Heart left ventricle (tissue), 16 donors: ENCODE data around the gene KRR1. TPM values are rescaled to one million over a fixed set of nuclear protein-coding genes. Genes with fewer than 3 reads are reported as not detected.

ENCODE experiments used
- ATAC-seq, 4 donors: fragments of 200-7000 bp; cut with Tn5 transposase; one replicate each; pipeline ENCODE4 v1.9.1; 2020 to 2022; ENCODE audit warnings: moderate library complexity in 4 of 4, mild to moderate bottlenecking in 3 of 4, moderate number of reproducible peaks in 1 of 4
- DNase-seq, 5 donors: peaks; one replicate each; pipeline ENCODE4 v3.0.0-alpha.2; 2020
- H3K27ac ChIP-seq, 12 donors: fragments of 200-600 bp; sonication (generic) in 4 of 12; one replicate each; pipeline versions ENCODE4 v1.5.0 to v1.8.0; 2016 to 2022; ENCODE audit warnings: mild to moderate bottlenecking in 2 of 12
- H3K27me3 ChIP-seq, 9 donors: fragments of 200-600 bp; sonication (generic) in 2 of 9; one replicate each; pipeline versions ENCODE4 v1.5.1 to v1.8.0; 2016 to 2022; ENCODE audit warnings: mild to moderate bottlenecking in 3 of 9
- H3K36me3 ChIP-seq, 9 donors: fragments of 200-600 bp; sonication (generic) in 2 of 9; one replicate each; pipeline versions ENCODE4 v1.5.0 to v1.8.0; 2018 to 2022; ENCODE audit warnings: mild to moderate bottlenecking in 2 of 9
- H3K4me1 ChIP-seq, 12 donors: fragments of 200-600 bp; sonication (generic) in 4 of 12; one replicate each; pipeline versions ENCODE4 v1.5.0 to v1.8.0; 2016 to 2022; ENCODE audit warnings: mild to moderate bottlenecking in 3 of 12
- H3K4me3 ChIP-seq, 12 donors: fragments of 200-600 bp; sonication (generic) in 4 of 12; one replicate each; pipeline versions ENCODE4 v1.5.0 to v1.8.0; 2017 to 2022; ENCODE audit warnings: mild to moderate bottlenecking in 9 of 12, moderate library complexity in 4 of 12
- H3K9me3 ChIP-seq, 12 donors: fragments of 200-600 bp; sonication (generic) in 4 of 12; one replicate each; pipeline versions ENCODE4 v1.5.0 to v1.8.0; 2016 to 2022; ENCODE audit warnings: mild to moderate bottlenecking in 1 of 12
- CTCF ChIP-seq, 12 donors: fragments of 200-600 bp; sonication (generic) in 4 of 12; IDR thresholded peaks; one replicate each; pipeline versions ENCODE4 v1.5.0 to v1.8.0; 2018 to 2022; ENCODE audit warnings: antibody characterized with exemption in 12 of 12, mild to moderate bottlenecking in 5 of 12
- POLR2A ChIP-seq, 2 donors: fragments of 450-650 bp; IDR thresholded peaks; one replicate each; pipeline ENCODE4 v1.6.1; 2017; ENCODE audit warnings: antibody characterized with exemption in 2 of 2, mild to moderate bottlenecking in 2 of 2, moderate library complexity in 2 of 2
- WGBS, 4 donors: extraction: QIAGEN DNeasy Blood & Tissue Kit in 2 of 4; methylation state at CpG; one replicate each; pipeline versions ENCODE4 v1.1.5 to v1.1.7; 2013 to 2018; 5-methylcytosine and 5-hydroxymethylcytosine counted together
- intact Hi-C, 10 donors: fragments of 100-400 bp; cut with DNase I; formaldehyde crosslinking; loops; one replicate each; pipeline versions ENCODE4 v1.11.1 to v1.14.2; 2022
- polyA plus RNA-seq, 2 donors: library from polyadenylated mRNA; stranded (reverse); fragments of 200-250 nt; gene quantifications; one replicate each; pipeline ENCODE4 v1.2.3, GENCODE V29; 2013
- total RNA-seq, 9 donors: library from RNA; depleted of rRNA in 2 of 9; stranded (reverse); fragments of >200 nt in 2 of 9; fragmentation: NEBNext Ultra II Directional in 3 of 9; extraction: Animal tissue kit (Norgen Biotek cat#: 25700) in 3 of 9; gene quantifications; one replicate each; pipeline versions ENCODE4 v1.1.0 to v1.2.4, GENCODE V29; 2016 to 2023
- donor health status: ischemic (EF 13 %, LVEDD 7.1; RV severe dilation, severe dysfunction).
- donor health status: healthy with polysubstance abuse.
- donor health status: DM: no; HTN: yes; CAD: no.
- donor health status: DM: no; HTN: no; CAD: no.
- donor health status: ischemic (EF 25% LVEDD 6.9; RV normal size, moderate dysfunction).
- donor health status: ischemic (EF 25% LVEDD 5.7; RV mildly dilated, moderate dysfunction).
- donor health status: healthy.
- donor health status: DM: yes; HTN: yes; CAD: no.
- donor health status: ischemic (EF 35%, LVEDD 5.7; RV mildly dilated, moderate dysfunction).
- donor health status: nonischemic (EF 11% LVEDD 7.7; RV severe dilation, severe dysfunction).
- donor health status: DM: yes; HTN: yes; CAD: no.
- donor health status: PGD.
- donor health status: ischemic (EF 29% LVEDD 5.4; RV normal size, mild dysfunction).
- donor health status: nonischemic (EF 23%, LVEDD 6.1; RV moderate dilation, normal function).

The KRR1 gene
- total and polyA plus RNA-seq, 11 donors: 9.3 to 42.6 (median 30.5) TPM

DNA sequence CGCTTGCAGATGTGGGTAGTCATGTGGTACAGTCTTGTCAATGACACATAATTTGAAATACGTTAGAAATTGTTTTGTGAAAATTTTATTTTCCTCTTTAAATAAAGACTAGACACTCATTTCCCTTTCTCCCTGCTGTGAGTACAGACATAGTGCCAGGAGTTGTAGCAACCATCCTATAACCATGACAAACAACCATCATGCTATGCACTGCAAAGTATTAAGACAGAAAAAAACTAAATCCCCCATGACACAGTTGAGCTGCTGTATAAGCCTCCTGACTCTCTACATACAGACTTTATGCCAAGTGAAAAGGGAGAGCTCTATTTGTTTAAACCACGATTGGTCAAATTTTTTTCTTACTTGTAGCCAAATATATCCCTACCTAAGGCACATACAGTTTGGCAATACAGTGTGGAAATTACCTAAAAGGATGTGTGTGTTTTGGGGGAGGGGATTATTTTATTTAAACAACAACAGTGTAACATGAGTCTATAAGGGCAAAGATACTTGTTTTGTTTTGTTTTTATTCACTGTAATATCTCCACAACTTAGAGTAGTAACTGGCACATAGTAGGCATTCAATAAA, 45.0 kb upstream of the KRR1 start:
- peaks cover 0 to 21% (median 3%) of the 10 kb centered on the region in 12 donors for H3K4me1 ChIP-seq
- no peak overlapping the region for H3K4me3 ChIP-seq
- TF ChIP-seq POLR2A (IDR thresholded peaks at IDR 0.05) (no peak), CTCF (IDR thresholded peaks at IDR 0.05) (no peak)
- 46 to 59% (median 50%) methylated on average over 3 of the region's 3 CpGs for WGBS, 4 donors
- no peaks in the 10 kb centered on the region for H3K27me3 ChIP-seq
- H3K27ac ChIP-seq: no peak overlapping the region
- DNase-seq (no peak), ATAC-seq (no peak)
- H3K9me3 ChIP-seq: no peaks in the 10 kb centered on the region
- intact Hi-C loops: loop anchor here in 5 of 10 donors (10.0 kb wide), 1 partner anchor 478 kb away; the partner anchor contains the start of gene PHLDA1 (in 5 of the 5)
- no peaks in the 10 kb centered on the region for H3K36me3 ChIP-seq

DNA sequence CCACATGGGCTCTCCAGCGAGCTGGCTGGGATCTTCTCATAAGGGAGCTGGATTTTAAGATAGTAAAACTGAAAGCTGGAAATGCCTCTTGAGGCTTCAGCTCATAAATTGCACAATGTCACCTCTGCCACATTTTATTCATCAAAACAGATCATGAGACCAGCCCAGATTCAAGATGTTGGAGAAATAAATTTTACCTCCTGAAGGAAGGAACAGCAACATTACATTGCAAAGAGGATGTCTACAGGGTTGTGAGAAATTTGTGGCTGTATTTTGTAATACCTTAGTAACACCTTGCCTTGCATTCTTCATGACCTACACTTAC, 43.1 kb upstream of the KRR1 start:
- no peak for DNase-seq
- no peaks in the 10 kb centered on the region for H3K9me3 ChIP-seq
- TF ChIP-seq POLR2A (IDR thresholded peaks at IDR 0.05): no peak
- no peak for TF ChIP-seq CTCF (IDR thresholded peaks at IDR 0.05)
- H3K27me3 ChIP-seq: no peaks in the 10 kb centered on the region
- no peak for ATAC-seq
- peak overlapping the region in 1 of 12 donors; percentile 74 for H3K27ac ChIP-seq
- intact Hi-C loops: loop anchor here in 5 of 10 donors (10.0 kb wide), 1 partner anchor 480 kb away; the partner anchor contains the start of gene PHLDA1 (in 5 of the 5)
- H3K4me3 ChIP-seq: no peak overlapping the region
- H3K4me1 ChIP-seq: peaks cover 0 to 37% (median 12%) of the 10 kb centered on the region in 12 donors
- no peaks in the 10 kb centered on the region for H3K36me3 ChIP-seq
- WGBS, 4 donors: 50 to 88% (median 85%) methylated on average over 1 of the region's 1 CpG

DNA sequence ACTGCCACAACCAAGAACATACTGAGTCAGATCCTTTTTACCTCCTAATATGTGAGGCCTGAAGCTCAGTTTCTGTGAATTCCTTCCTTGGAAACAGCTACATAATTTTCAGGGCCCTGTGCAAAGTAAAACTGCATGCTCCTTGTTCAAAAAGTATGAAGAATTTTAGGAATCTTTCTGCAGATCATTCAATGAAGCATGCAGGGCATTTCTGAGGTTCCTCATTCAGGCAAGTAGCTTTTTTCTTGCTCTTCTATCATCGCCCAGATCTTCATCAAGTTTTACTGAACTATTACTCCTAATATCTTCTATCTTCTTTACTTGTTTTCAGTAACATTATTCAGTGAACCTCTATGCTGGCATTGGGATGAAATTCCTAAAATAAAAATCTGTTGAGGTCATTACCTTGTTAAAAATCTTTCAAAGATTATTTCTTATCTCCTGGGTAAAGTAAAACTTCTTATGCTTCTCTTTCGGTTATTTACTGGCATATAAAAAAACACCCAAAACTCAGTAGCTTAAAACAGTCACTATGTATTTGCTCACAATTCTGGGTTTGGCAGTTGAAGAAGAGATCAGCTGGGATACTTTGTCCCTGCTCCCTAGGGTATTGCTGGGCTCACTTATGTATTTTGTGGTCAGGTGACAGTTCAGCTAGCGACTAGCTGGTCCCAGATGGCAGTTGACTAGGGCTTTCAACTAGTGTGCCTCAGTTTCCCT, 42.6 kb upstream of the KRR1 start:
- no peaks in the 10 kb centered on the region for H3K36me3 ChIP-seq

More for the DNA sequence above, 42.6 kb upstream of the KRR1 start:
- intact Hi-C loops: loop anchor here in 5 of 10 donors (10.0 kb wide), 1 partner anchor 481 kb away; the partner anchor contains the start of gene PHLDA1 (in 5 of the 5)
- Histone ChIP-seq H3K27ac (peak overlapping the region in 7 of 12 donors; percentile 2 to 81 (median 35)), H3K27me3 (no peaks in the 10 kb centered on the region), H3K4me1 (peaks cover 0 to 37% (median 12%) of the 10 kb centered on the region in 12 donors), H3K4me3 (no peak overlapping the region), H3K9me3 (no peaks in the 10 kb centered on the region)
- DNase-seq: no peak
- TF ChIP-seq CTCF (IDR thresholded peaks at IDR 0.05) (no peak), POLR2A (IDR thresholded peaks at IDR 0.05) (no peak)
- WGBS, 4 donors: 28 to 53% (median 41%) methylated on average over 3 of the region's 3 CpGs
- ATAC-seq: peak in 1 of 4 donors; percentile 2
